ENCODE data around the gene AK4.
A peak's percentile ranks its signal among the peaks of the same experiment; 100 is the strongest.

The AK4 gene

GRCh38 chr1:65254320-65255034 is 106.5 kb downstream of the AK4 start:
- peak overlapping the region; percentile 83 for H3K4me3 ChIP-seq (ENCODE audit: low read length)
- no peak for TF ChIP-seq ZNF274 (IDR thresholded peaks at IDR 0.05; ENCODE audit: low read depth, low read length)

GRCh38 chr1:65255035-65255655 is 107.1 kb downstream of the AK4 start:
- peak overlapping the region; percentile 83; the same call in 1 of the 2 replicates for H3K4me3 ChIP-seq (ENCODE audit: low read length)
- TF ChIP-seq ZNF274 (IDR thresholded peaks at IDR 0.05; ENCODE audit: low read depth, low read length): no peak

GRCh38 chr1:65255656-65256050 is 107.7 kb downstream of the AK4 start:
- no peak overlapping the region for H3K4me3 ChIP-seq (ENCODE audit: low read length)
- TF ChIP-seq ZNF274 (IDR thresholded peaks at IDR 0.05; ENCODE audit: low read depth, low read length): no peak

GRCh38 chr1:65256860-65257708 is 109.1 kb downstream of the AK4 start:
- H3K4me3 ChIP-seq (ENCODE audit: low read length): no peak overlapping the region
- no peak for TF ChIP-seq ZNF274 (IDR thresholded peaks at IDR 0.05; ENCODE audit: low read depth, low read length)

- H3K4me3 ChIP-seq (ENCODE audit: low read length): no peak overlapping the region
- no peak for TF ChIP-seq ZNF274 (IDR thresholded peaks at IDR 0.05; ENCODE audit: low read depth, low read length)
Observed at GRCh38 chr1:65258106-65258505, 110.1 kb downstream of the AK4 start.

GRCh38 chr1:65259816-65260215 is 111.8 kb downstream of the AK4 start:
- no peak overlapping the region for H3K4me3 ChIP-seq (ENCODE audit: low read length)
- no peak for TF ChIP-seq ZNF274 (IDR thresholded peaks at IDR 0.05; ENCODE audit: low read depth, low read length)

- TF ChIP-seq ZNF274 (IDR thresholded peaks at IDR 0.05; ENCODE audit: low read depth, low read length): no peak
- H3K4me3 ChIP-seq (ENCODE audit: low read length): no peak overlapping the region
Observed at GRCh38 chr1:65260851-65261473, 113.0 kb downstream of the AK4 start.

GRCh38 chr1:65263286-65263685 is 115.3 kb downstream of the AK4 start:
- H3K4me3 ChIP-seq (ENCODE audit: low read length): no peak overlapping the region
- no peak for TF ChIP-seq ZNF274 (IDR thresholded peaks at IDR 0.05; ENCODE audit: low read depth, low read length)

GRCh38 chr1:65264197-65264929 is 116.4 kb downstream of the AK4 start:
- H3K4me3 ChIP-seq (ENCODE audit: low read length): no peak overlapping the region

GRCh38 chr1:65265296-65265650 is 117.3 kb downstream of the AK4 start:
- no peak for TF ChIP-seq ZNF274 (IDR thresholded peaks at IDR 0.05; ENCODE audit: low read depth, low read length)
- peak overlapping the region; percentile 49; the same call in 1 of the 2 replicates for H3K4me3 ChIP-seq (ENCODE audit: low read length)

More at GRCh38 chr1:65264197-65264929, 116.4 kb downstream of the AK4 start:
- TF ChIP-seq ZNF274 (IDR thresholded peaks at IDR 0.05; ENCODE audit: low read depth, low read length): no peak

- H3K4me3 ChIP-seq (ENCODE audit: low read length): peak overlapping the region; percentile 49; the same call in 1 of the 2 replicates
- no peak for TF ChIP-seq ZNF274 (IDR thresholded peaks at IDR 0.05; ENCODE audit: low read depth, low read length)
Observed at GRCh38 chr1:65265651-65266351, 117.8 kb downstream of the AK4 start.

- TF ChIP-seq ZNF274 (IDR thresholded peaks at IDR 0.05; ENCODE audit: low read depth, low read length): no peak
- H3K4me3 ChIP-seq (ENCODE audit: low read length): no peak overlapping the region
Observed at GRCh38 chr1:65266476-65266875, 118.5 kb downstream of the AK4 start.

GRCh38 chr1:65267271-65267670 is 119.3 kb downstream of the AK4 start:
- H3K4me3 ChIP-seq (ENCODE audit: low read length): no peak overlapping the region
- TF ChIP-seq ZNF274 (IDR thresholded peaks at IDR 0.05; ENCODE audit: low read depth, low read length): no peak
